OCI-LY1 (cell line): ENCODE results near the gene EYA2.

Source experiments
- EZH2 ChIP-seq: fragments of 200-600 bp; sonication (generic), shearing (Covaris generic); IDR thresholded peaks from 2 replicates; pipeline ENCODE4 v1.8.0; 2017; ENCODE audit warnings: borderline replicate concordance, mixed run types, mild to moderate bottlenecking, antibody characterized with exemption, low read length, moderate library complexity, mixed read lengths
- TF ChIP-seq, protein P1 (sequence below): fragments of 200-600 bp; sonication (generic), shearing (Covaris generic); IDR thresholded peaks from 2 replicates; pipeline ENCODE4 v1.5.1; 2017; ENCODE audit warnings: mild to moderate bottlenecking, antibody characterized with exemption, low read length, moderate library complexity, mixed read lengths

DNA sequence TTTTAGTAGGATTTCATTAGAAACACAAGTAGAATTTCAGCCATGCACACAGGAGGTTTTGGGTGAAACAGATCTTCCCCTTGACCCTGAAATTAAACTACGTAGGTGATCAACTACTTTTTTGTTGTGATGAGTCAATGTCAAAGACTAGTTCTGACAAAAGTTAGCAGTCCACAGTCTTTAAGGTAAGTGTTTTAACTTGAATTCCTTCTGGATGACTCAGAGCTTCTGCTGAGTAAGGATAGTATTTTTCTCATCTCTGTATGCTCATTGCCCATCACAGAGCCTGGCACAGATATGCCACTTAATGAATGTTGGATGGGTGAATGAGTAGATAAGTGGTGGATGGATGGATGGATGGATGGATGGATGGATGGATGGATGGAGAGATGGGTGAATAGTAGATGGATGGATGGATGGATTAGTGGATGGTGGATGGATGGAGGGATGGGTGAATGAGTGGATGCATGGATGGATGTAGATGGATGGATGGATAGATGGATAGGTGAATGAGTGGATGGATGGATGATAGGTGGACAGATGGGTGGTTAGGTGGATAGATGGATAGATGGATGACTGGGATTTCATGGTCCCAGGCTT, 296.5 kb downstream of the EYA2 start:
- TF ChIP-seq, protein P1, sequence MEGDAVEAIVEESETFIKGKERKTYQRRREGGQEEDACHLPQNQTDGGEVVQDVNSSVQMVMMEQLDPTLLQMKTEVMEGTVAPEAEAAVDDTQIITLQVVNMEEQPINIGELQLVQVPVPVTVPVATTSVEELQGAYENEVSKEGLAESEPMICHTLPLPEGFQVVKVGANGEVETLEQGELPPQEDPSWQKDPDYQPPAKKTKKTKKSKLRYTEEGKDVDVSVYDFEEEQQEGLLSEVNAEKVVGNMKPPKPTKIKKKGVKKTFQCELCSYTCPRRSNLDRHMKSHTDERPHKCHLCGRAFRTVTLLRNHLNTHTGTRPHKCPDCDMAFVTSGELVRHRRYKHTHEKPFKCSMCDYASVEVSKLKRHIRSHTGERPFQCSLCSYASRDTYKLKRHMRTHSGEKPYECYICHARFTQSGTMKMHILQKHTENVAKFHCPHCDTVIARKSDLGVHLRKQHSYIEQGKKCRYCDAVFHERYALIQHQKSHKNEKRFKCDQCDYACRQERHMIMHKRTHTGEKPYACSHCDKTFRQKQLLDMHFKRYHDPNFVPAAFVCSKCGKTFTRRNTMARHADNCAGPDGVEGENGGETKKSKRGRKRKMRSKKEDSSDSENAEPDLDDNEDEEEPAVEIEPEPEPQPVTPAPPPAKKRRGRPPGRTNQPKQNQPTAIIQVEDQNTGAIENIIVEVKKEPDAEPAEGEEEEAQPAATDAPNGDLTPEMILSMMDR: no peak
- no peak for TF ChIP-seq EZH2
